Hepatocyte (in vitro differentiated cells): ENCODE data around the gene TNNC2. TPM values are rescaled to one million over a fixed set of nuclear protein-coding genes. Genes with fewer than 3 reads are reported as not detected.

Experiments used
- DNase-seq: peaks from one replicate; pipeline ENCODE4 v3.0.0-alpha.2; 2016; ENCODE audit warnings: low spot score
- H2AFZ ChIP-seq: fragments of 200-600 bp; sonication (generic); 2 replicates; pipeline ENCODE4 v1.6.0; 2016; ENCODE audit warnings: antibody characterized with exemption, mild to moderate bottlenecking
- H3K27ac ChIP-seq: fragments of 200-600 bp; sonication (generic); 2 replicates; pipeline ENCODE4 v1.5.1; 2016; ENCODE audit warnings: mild to moderate bottlenecking
- H3K27me3 ChIP-seq: fragments of 200-600 bp; sonication (generic); 2 replicates; pipeline ENCODE4 v1.6.1; 2016
- H3K36me3 ChIP-seq: fragments of 200-600 bp; sonication (generic); replicated peaks from 2 replicates; pipeline ENCODE4 v1.5.1; 2016; ENCODE audit warnings: low read depth; ENCODE audit not compliant: insufficient read depth
- H3K4me1 ChIP-seq: fragments of 200-600 bp; sonication (generic); 2 replicates; pipeline ENCODE4 v1.5.1; 2016; ENCODE audit warnings: mild to moderate bottlenecking, moderate library complexity; ENCODE audit not compliant: insufficient read depth
- H3K4me2 ChIP-seq: fragments of 200-600 bp; sonication (generic); 2 replicates; pipeline ENCODE4 v1.6.0; 2016
- H3K4me3 ChIP-seq: fragments of 200-600 bp; sonication (generic); 2 replicates; pipeline ENCODE4 v1.5.1; 2016; ENCODE audit warnings: mild to moderate bottlenecking
- H3K79me2 ChIP-seq: fragments of 200-600 bp; sonication (generic); 2 replicates; pipeline ENCODE4 v1.6.0; 2017; ENCODE audit warnings: mild to moderate bottlenecking
- H3K9me2 ChIP-seq: fragments of 200-600 bp; sonication (generic); replicated peaks from 2 replicates; pipeline ENCODE4 v1.6.0; 2017; ENCODE audit warnings: mild to moderate bottlenecking; ENCODE audit not compliant: insufficient read depth
- H3K9me3 ChIP-seq: fragments of 200-600 bp; sonication (generic); 2 replicates; pipeline ENCODE4 v1.5.1; 2016; ENCODE audit warnings: low read depth, mild to moderate bottlenecking
- H4K20me1 ChIP-seq: fragments of 200-600 bp; sonication (generic); 2 replicates; pipeline ENCODE4 v1.6.0; 2016; ENCODE audit warnings: mild to moderate bottlenecking; ENCODE audit not compliant: insufficient read depth, poor library complexity, severe bottlenecking
- CTCF ChIP-seq: fragments of 200-600 bp; sonication (generic); IDR thresholded peaks from 2 replicates; pipeline ENCODE4 v1.5.1; 2016; ENCODE audit warnings: antibody characterized with exemption, mild to moderate bottlenecking; ENCODE audit not compliant: poor library complexity
- EZH2 ChIP-seq: fragments of 200-600 bp; sonication (generic); IDR thresholded peaks from 2 replicates; pipeline ENCODE4 v1.6.1; 2016; ENCODE audit warnings: antibody characterized with exemption, mild to moderate bottlenecking, borderline replicate concordance
- EZH2phosphoT487 ChIP-seq: fragments of 200-600 bp; sonication (generic); IDR thresholded peaks from one replicate; pipeline ENCODE4 v1.6.1; 2018; ENCODE audit warnings: antibody characterized with exemption, mild to moderate bottlenecking, low read depth, moderate library complexity; ENCODE audit not compliant: unreplicated experiment, severe bottlenecking
- WGBS: methylation state at CpG from one replicate; pipeline ENCODE4 v1.1.6; 2016; ENCODE audit warnings: low lambda C conversion rate; ENCODE audit errors: missing lambda C conversion rate; 5-methylcytosine and 5-hydroxymethylcytosine counted together
- polyA plus RNA-seq: library from polyadenylated mRNA; unstranded; fragments of >200 nt; fragmentation: Nextera tagmentation; extraction: Ambion mirVana; gene quantifications from 2 replicates; pipeline ENCODE4 v1.2.1, GENCODE V29; 2016
- total RNA-seq: library from RNA; depleted of rRNA; stranded (reverse); fragments of >200 nt; gene quantifications from 2 replicates; pipeline ENCODE4 v1.2.3, GENCODE V29; 2014

The TNNC2 gene
- total and polyA plus RNA-seq, 2 experiments from 2014 or later: 0.51 to 0.63 TPM

- DNase-seq: peak; percentile 14
- no peak overlapping the region for H3K27ac ChIP-seq
- H3K4me1 ChIP-seq: peaks cover 30% of the 10 kb centered on the region
- H3K4me3 ChIP-seq: no peak overlapping the region
- TF ChIP-seq EZH2phosphoT487: no peak
- no peaks in the 10 kb centered on the region for H3K79me2 ChIP-seq
- H3K9me2 ChIP-seq: no peaks in the 10 kb centered on the region
- H2AFZ ChIP-seq: no peak overlapping the region
- no peaks in the 10 kb centered on the region for H4K20me1 ChIP-seq
- no peaks in the 10 kb centered on the region for H3K36me3 ChIP-seq
- H3K9me3 ChIP-seq: no peaks in the 10 kb centered on the region
- no peak overlapping the region for H3K4me2 ChIP-seq
- no peaks in the 10 kb centered on the region for H3K27me3 ChIP-seq
- WGBS: 77% methylated on average over 6 of the region's 6 CpGs
Measured at GRCh38 chr20:45783656-45784294, 43.3 kb downstream of the TNNC2 start.

GRCh38 chr20:45782890-45783289 lies 44.2 kb downstream of the TNNC2 start:
- Histone ChIP-seq H3K4me1 (peaks cover 38% of the 10 kb centered on the region), H2AFZ (no peak overlapping the region)
- no peak for DNase-seq

GRCh38 chr20:45781391-45781931 lies 45.7 kb downstream of the TNNC2 start:
- peak overlapping the region; percentile 88 for H3K27ac ChIP-seq
- H2AFZ ChIP-seq: no peak overlapping the region
- no peaks in the 10 kb centered on the region for H4K20me1 ChIP-seq
- DNase-seq: peak; percentile 53
- no peaks in the 10 kb centered on the region for H3K36me3 ChIP-seq
- no peaks in the 10 kb centered on the region for H3K9me2 ChIP-seq
- peaks cover 40% of the 10 kb centered on the region for H3K4me1 ChIP-seq
- H3K4me3 ChIP-seq: no peak overlapping the region
- WGBS: 33% methylated on average over 4 of the region's 4 CpGs
- H3K9me3 ChIP-seq: no peaks in the 10 kb centered on the region
- TF ChIP-seq EZH2phosphoT487 (no peak), EZH2 (no peak), CTCF (no peak)
- no peaks in the 10 kb centered on the region for H3K27me3 ChIP-seq
- peak overlapping the region; percentile 49 for H3K4me2 ChIP-seq
- H3K79me2 ChIP-seq: peaks cover 4% of the 10 kb centered on the region

More at GRCh38 chr20:45782890-45783289, 44.2 kb downstream of the TNNC2 start:
- Histone ChIP-seq H3K4me2 (no peak overlapping the region), H3K9me2 (no peaks in the 10 kb centered on the region), H3K4me3 (no peak overlapping the region), H3K27ac (peak overlapping the region; percentile 88), H3K9me3 (no peaks in the 10 kb centered on the region), H4K20me1 (no peaks in the 10 kb centered on the region), H3K79me2 (no peaks in the 10 kb centered on the region), H3K36me3 (no peaks in the 10 kb centered on the region), H3K27me3 (no peaks in the 10 kb centered on the region)
- TF ChIP-seq EZH2phosphoT487: no peak
- no peak for TF ChIP-seq CTCF
- TF ChIP-seq EZH2: no peak
- WGBS: 78% methylated on average over 4 of the region's 4 CpGs

- Histone ChIP-seq H3K4me1 (peaks cover 40% of the 10 kb centered on the region), H3K79me2 (peaks cover 4% of the 10 kb centered on the region), H3K9me2 (no peaks in the 10 kb centered on the region), H3K36me3 (no peaks in the 10 kb centered on the region), H3K4me2 (peak overlapping the region; percentile 8), H3K4me3 (no peak overlapping the region), H4K20me1 (no peaks in the 10 kb centered on the region), H3K27ac (peak overlapping the region; percentile 88), H3K27me3 (no peaks in the 10 kb centered on the region), H3K9me3 (no peaks in the 10 kb centered on the region), H2AFZ (no peak overlapping the region)
- no peak for DNase-seq
- 83% methylated on average over 4 of the region's 4 CpGs for WGBS
- TF ChIP-seq EZH2 (no peak), EZH2phosphoT487 (no peak), CTCF (no peak)
Measured at GRCh38 chr20:45780159-45780558, 47.0 kb downstream of the TNNC2 start.
